ENCODE results near the gene HENMT1.
"Not testable (repeated sequence)": the region's sequence is repeated elsewhere in the genome, so short reads cannot be mapped to it uniquely, and the experiment has no call there.

DNA sequence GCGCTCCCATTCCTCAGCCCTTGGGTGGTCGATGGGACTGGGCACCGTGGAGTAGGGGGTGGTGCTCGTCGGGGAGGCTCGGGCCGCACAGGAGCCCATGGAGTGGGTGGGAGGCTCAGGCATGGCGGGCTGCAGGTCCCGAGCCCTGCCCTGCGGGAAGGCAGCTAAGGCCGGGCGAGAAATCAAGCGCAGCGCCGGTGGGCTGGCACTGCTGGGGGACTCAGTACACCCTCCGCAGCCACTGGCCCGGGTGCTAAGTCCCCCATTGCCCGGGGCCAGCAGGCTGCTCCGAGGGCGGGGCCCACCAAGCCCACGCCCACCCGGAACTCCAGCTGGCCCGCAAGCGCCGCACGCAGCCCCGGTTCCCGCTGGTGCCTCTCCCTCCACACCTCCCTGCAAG is 20.0 kb downstream of the HENMT1 start:
- TF ChIP-seq, protein P1, sequence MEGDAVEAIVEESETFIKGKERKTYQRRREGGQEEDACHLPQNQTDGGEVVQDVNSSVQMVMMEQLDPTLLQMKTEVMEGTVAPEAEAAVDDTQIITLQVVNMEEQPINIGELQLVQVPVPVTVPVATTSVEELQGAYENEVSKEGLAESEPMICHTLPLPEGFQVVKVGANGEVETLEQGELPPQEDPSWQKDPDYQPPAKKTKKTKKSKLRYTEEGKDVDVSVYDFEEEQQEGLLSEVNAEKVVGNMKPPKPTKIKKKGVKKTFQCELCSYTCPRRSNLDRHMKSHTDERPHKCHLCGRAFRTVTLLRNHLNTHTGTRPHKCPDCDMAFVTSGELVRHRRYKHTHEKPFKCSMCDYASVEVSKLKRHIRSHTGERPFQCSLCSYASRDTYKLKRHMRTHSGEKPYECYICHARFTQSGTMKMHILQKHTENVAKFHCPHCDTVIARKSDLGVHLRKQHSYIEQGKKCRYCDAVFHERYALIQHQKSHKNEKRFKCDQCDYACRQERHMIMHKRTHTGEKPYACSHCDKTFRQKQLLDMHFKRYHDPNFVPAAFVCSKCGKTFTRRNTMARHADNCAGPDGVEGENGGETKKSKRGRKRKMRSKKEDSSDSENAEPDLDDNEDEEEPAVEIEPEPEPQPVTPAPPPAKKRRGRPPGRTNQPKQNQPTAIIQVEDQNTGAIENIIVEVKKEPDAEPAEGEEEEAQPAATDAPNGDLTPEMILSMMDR (conservative IDR thresholded peaks at IDR 0.05; ENCODE audit: low read depth, low read length), result not testable (repeated sequence)
- TF ChIP-seq EZH2 (IDR thresholded peaks at IDR 0.05; ENCODE audit: borderline replicate concordance, low read depth, low read length, poor library complexity, severe bottlenecking), result not testable (repeated sequence)
